Vagina (tissue), 2 donors: Measurements from ENCODE around the gene TMEM178B. TPM values are rescaled to one million over a fixed set of nuclear protein-coding genes. Genes with fewer than 3 reads are reported as not detected.

ENCODE experiments used
- DNase-seq, 2 donors: peaks; one replicate each; pipeline ENCODE4 v3.0.0-alpha.2; 2017; ENCODE audit errors: extremely low spot score in 2 of 2
- H3K27ac ChIP-seq: fragments of 200-600 bp; sonication (generic); one replicate; pipeline ENCODE4 v1.5.1; 2019
- H3K27me3 ChIP-seq: fragments of 200-600 bp; sonication (generic); one replicate; pipeline ENCODE4 v1.5.1; 2019
- H3K36me3 ChIP-seq, 2 donors: fragments of 200-600 bp; sonication (generic); one replicate each; pipeline ENCODE4 v1.5.1; 2017 to 2019
- H3K4me1 ChIP-seq: fragments of 200-600 bp; sonication (generic); one replicate; pipeline ENCODE4 v1.5.1; 2019
- H3K4me3 ChIP-seq, 2 donors: fragments of 200-600 bp; sonication (generic); 1 replicate in 1 of 2; 2 replicates in 1 of 2; pipeline ENCODE4 v1.5.1; 2016 to 2019
- H3K9me3 ChIP-seq: fragments of 200-600 bp; sonication (generic); one replicate; pipeline ENCODE4 v1.5.1; 2019
- POLR2A ChIP-seq, 2 donors: fragments of 450-650 bp; IDR thresholded peaks; one replicate each; pipeline ENCODE4 v1.6.1; 2017; ENCODE audit warnings: antibody characterized with exemption in 2 of 2, mild to moderate bottlenecking in 2 of 2, moderate library complexity in 2 of 2
- POLR2AphosphoS5 ChIP-seq, 2 donors: sonication (generic); formaldehyde crosslinking; IDR thresholded peaks; one replicate each; pipeline ENCODE4 v1.9.0; 2017; ENCODE audit warnings: antibody characterized with exemption in 2 of 2, mild to moderate bottlenecking in 2 of 2, low read depth in 1 of 2; ENCODE audit not compliant: insufficient read depth in 1 of 2
- intact Hi-C: fragments of 100-400 bp; cut with DNase I; formaldehyde crosslinking; loops from one replicate; pipeline ENCODE4 v1.15.1; 2023
- total RNA-seq: library from RNA; depleted of rRNA; stranded (reverse); fragments of >200 nt; gene quantifications from one replicate; pipeline ENCODE4 v1.2.3, GENCODE V29; 2016
- TF ChIP-seq, protein P1 (sequence below), 3 experiments: fragments of 450-650 bp in 2 of 3; fragments of 200-600 bp in 1 of 3; sonication (generic) in 1 of 3; IDR thresholded peaks; one replicate each; pipeline ENCODE4 v1.5.1; 2017 to 2019; ENCODE audit warnings: antibody characterized with exemption in 3 of 3, mild to moderate bottlenecking in 2 of 3, moderate library complexity in 2 of 3

The TMEM178B gene
- total RNA-seq, 1 donor from 2014 or later, result 1.2 TPM

DNA sequence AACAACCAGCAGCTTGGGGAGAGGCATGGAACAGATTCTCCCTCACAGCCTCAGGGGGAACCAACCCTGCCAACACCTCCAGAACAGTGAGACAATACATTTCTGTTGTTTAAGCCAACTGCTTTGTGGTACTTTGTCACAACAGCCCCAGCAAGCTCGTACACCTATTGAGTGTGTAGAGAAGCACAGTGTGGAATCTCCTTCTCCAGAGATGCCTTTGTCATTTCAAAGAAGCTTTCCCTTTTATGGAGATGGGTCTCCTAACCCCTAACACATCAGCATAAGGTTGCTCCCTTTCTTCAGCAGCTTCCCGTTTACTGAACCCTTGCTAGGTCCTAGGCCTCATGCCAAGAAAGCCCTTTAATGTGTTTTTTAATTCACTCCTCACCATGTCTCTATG, 416.6 kb downstream of the TMEM178B start:
- H3K36me3 ChIP-seq, result no peaks in the 10 kb centered on the region
- no peaks in the 10 kb centered on the region for H3K9me3 ChIP-seq
- H3K27me3 ChIP-seq, result no peaks in the 10 kb centered on the region
- no peak for DNase-seq
- no peak for TF ChIP-seq POLR2AphosphoS5 (IDR thresholded peaks at IDR 0.05; ENCODE audit: insufficient read depth in 1 of 2, low read depth in 1 of 2)
- TF ChIP-seq POLR2A (IDR thresholded peaks at IDR 0.05), result no peak
- TF ChIP-seq, protein P1, sequence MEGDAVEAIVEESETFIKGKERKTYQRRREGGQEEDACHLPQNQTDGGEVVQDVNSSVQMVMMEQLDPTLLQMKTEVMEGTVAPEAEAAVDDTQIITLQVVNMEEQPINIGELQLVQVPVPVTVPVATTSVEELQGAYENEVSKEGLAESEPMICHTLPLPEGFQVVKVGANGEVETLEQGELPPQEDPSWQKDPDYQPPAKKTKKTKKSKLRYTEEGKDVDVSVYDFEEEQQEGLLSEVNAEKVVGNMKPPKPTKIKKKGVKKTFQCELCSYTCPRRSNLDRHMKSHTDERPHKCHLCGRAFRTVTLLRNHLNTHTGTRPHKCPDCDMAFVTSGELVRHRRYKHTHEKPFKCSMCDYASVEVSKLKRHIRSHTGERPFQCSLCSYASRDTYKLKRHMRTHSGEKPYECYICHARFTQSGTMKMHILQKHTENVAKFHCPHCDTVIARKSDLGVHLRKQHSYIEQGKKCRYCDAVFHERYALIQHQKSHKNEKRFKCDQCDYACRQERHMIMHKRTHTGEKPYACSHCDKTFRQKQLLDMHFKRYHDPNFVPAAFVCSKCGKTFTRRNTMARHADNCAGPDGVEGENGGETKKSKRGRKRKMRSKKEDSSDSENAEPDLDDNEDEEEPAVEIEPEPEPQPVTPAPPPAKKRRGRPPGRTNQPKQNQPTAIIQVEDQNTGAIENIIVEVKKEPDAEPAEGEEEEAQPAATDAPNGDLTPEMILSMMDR (IDR thresholded peaks at IDR 0.05), result no peak
- no peak overlapping the region for H3K4me3 ChIP-seq
- H3K4me1 ChIP-seq, result no peaks in the 10 kb centered on the region
- intact Hi-C loops, result no loop called here
- H3K27ac ChIP-seq, result no peak overlapping the region

DNA sequence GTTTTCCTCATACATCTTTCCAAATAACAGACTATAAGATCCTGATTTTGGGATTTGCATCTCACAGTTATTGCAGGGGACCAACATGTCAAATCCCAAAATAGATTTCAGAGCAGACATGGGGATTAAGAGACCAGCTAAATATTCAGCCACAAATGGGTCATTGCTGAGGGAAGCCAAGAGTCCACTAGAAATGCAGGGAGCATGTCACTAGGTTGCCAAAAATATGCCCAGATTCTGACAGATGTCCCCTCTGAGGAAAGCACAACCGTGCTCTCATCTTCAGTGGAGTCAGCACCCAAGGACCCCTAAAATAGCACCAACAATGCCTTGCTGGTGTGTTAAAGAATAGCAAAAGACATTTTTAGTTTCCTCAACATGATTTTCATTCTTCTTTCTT, 421.2 kb downstream of the TMEM178B start:
- no peaks in the 10 kb centered on the region for H3K9me3 ChIP-seq
- no peaks in the 10 kb centered on the region for H3K4me1 ChIP-seq
- H3K36me3 ChIP-seq, result no peaks in the 10 kb centered on the region
- H3K27ac ChIP-seq, result no peak overlapping the region
- no peak for DNase-seq
- intact Hi-C loops, result no loop called here
- no peaks in the 10 kb centered on the region for H3K27me3 ChIP-seq
- TF ChIP-seq POLR2A (IDR thresholded peaks at IDR 0.05) (no peak), POLR2AphosphoS5 (IDR thresholded peaks at IDR 0.05; ENCODE audit: insufficient read depth in 1 of 2, low read depth in 1 of 2) (no peak)
- TF ChIP-seq, protein P1 (IDR thresholded peaks at IDR 0.05), result no peak
- no peak overlapping the region for H3K4me3 ChIP-seq

DNA sequence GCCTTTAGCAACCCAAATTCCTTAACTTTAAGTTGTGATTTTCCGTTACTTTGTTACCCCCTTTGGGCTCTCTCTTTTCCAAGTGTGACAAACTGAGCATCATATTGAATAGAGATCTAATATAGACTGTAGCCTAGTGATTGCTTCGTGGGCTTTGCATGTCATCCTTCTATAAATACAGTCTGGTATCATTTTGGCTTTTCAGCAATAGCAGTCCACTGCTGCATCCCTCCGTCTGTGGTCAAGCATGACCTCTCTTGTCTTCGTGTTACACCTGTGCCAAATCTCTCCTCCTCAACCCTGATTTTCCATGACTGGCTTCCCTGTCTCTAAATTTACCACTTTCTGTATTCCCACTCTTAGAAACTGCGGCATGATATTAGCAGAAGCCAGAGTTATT, 423.5 kb downstream of the TMEM178B start:
- Histone ChIP-seq H3K36me3 (no peaks in the 10 kb centered on the region), H3K27ac (no peak overlapping the region), H3K27me3 (no peaks in the 10 kb centered on the region), H3K4me1 (no peaks in the 10 kb centered on the region), H3K9me3 (no peaks in the 10 kb centered on the region), H3K4me3 (no peak overlapping the region)
- intact Hi-C loops, result no loop called here
- no peak for DNase-seq
- TF ChIP-seq POLR2A (IDR thresholded peaks at IDR 0.05) (no peak), POLR2AphosphoS5 (IDR thresholded peaks at IDR 0.05; ENCODE audit: insufficient read depth in 1 of 2, low read depth in 1 of 2) (no peak)

DNA sequence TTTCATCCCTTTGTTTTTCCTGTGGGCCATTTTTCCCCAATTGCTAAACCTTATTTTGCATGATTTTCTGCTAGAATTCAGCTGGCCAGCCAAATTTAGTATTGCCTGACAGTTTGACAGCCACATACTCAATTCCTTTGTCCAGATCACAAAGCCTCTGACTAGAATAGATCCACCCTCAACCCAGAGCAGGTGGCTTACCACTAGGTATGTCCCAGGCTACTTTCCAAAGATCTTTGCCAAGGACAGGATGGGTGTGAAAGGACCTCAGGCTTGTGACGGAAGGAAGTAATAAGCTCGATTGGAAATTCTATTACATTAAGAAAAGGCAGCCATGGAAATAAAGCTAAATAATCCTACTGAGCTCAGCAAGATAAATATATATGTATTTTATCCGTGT, 426.7 kb downstream of the TMEM178B start:
- H3K27ac ChIP-seq, result no peak overlapping the region
- H3K4me3 ChIP-seq, result no peak overlapping the region

DNA sequence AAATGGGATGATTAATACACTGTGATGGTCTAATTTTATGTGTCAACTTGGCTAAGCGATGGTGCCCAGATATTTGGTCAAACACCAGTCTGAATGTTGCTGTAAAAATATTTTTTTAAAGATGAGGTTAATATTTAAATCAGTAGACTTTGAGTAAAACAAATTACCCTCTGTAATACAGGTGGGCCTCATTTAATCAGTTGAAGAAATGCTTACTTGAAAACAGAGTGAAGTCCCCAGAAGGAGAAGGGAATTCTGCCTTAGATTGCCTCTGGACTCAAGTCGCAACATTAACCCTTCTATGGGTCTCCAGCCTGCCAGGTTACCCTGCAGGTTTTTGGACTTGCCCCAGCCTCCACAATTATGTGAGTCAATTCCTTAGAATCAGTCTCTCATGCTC, 427.6 kb downstream of the TMEM178B start:
- intact Hi-C loops, result no loop called here
- no peak for DNase-seq
- H3K9me3 ChIP-seq, result no peaks in the 10 kb centered on the region
- H3K27me3 ChIP-seq, result no peaks in the 10 kb centered on the region
- H3K4me3 ChIP-seq, result no peak overlapping the region
- no peaks in the 10 kb centered on the region for H3K36me3 ChIP-seq
- H3K4me1 ChIP-seq, result no peaks in the 10 kb centered on the region
- no peak overlapping the region for H3K27ac ChIP-seq
- TF ChIP-seq POLR2AphosphoS5 (IDR thresholded peaks at IDR 0.05; ENCODE audit: insufficient read depth in 1 of 2, low read depth in 1 of 2) (no peak), POLR2A (IDR thresholded peaks at IDR 0.05) (no peak)
- TF ChIP-seq, protein P1 (IDR thresholded peaks at IDR 0.05), result no peak

More for the DNA sequence above, 426.7 kb downstream of the TMEM178B start:
- H3K36me3 ChIP-seq, result no peaks in the 10 kb centered on the region
- H3K27me3 ChIP-seq, result no peaks in the 10 kb centered on the region
- no peak for DNase-seq
- H3K9me3 ChIP-seq, result no peaks in the 10 kb centered on the region
- no peaks in the 10 kb centered on the region for H3K4me1 ChIP-seq
- intact Hi-C loops, result no loop called here
- TF ChIP-seq POLR2A (IDR thresholded peaks at IDR 0.05) (no peak), POLR2AphosphoS5 (IDR thresholded peaks at IDR 0.05; ENCODE audit: insufficient read depth in 1 of 2, low read depth in 1 of 2) (no peak)
- TF ChIP-seq, protein P1 (IDR thresholded peaks at IDR 0.05), result no peak
